GM23338 (cell line): Measurements from ENCODE around the gene CCDC187. TPM values are rescaled to one million over a fixed set of nuclear protein-coding genes. Genes with fewer than 3 reads are reported as not detected.
A peak's percentile ranks its signal among the peaks of the same experiment; 100 is the strongest.

Experiments used
- ATAC-seq: fragments of 200-7000 bp; cut with Tn5 transposase; 3 replicates; pipeline ENCODE4 v1.9.1; 2020
- DNase-seq: peaks from one replicate; pipeline ENCODE4 v3.0.0-alpha.2; 2015; ENCODE audit warnings: low spot score
- H2AFZ ChIP-seq: fragments of 200-600 bp; sonication (generic); 2 replicates; pipeline ENCODE4 v1.8.0; 2016; ENCODE audit warnings: antibody characterized with exemption, mild to moderate bottlenecking, moderate library complexity
- H3F3A ChIP-seq: fragments of 200-600 bp; sonication (generic); replicated peaks from 2 replicates; pipeline ENCODE4 v1.8.0; 2017; ENCODE audit warnings: antibody characterized with exemption, mixed run types, low read depth
- H3K27ac ChIP-seq: fragments of 200-600 bp; sonication (generic); 2 replicates; pipeline ENCODE4 v1.6.1; 2016; ENCODE audit warnings: low read depth
- H3K27me3 ChIP-seq: fragments of 200-600 bp; sonication (generic); 2 replicates; pipeline ENCODE4 v1.8.0; 2016; ENCODE audit warnings: mild to moderate bottlenecking, mixed run types, moderate library complexity; ENCODE audit not compliant: insufficient read depth
- H3K36me3 ChIP-seq: fragments of 200-600 bp; sonication (generic); 2 replicates; pipeline ENCODE4 v1.8.0; 2016; ENCODE audit warnings: mild to moderate bottlenecking; ENCODE audit not compliant: insufficient read depth
- H3K4me1 ChIP-seq: fragments of 200-600 bp; sonication (generic); 2 replicates; pipeline ENCODE4 v1.8.0; 2016; ENCODE audit warnings: mild to moderate bottlenecking, moderate library complexity; ENCODE audit not compliant: insufficient read depth
- H3K4me2 ChIP-seq: fragments of 200-600 bp; sonication (generic); 2 replicates; pipeline ENCODE4 v1.7.1; 2017; ENCODE audit warnings: mixed run types
- H3K4me3 ChIP-seq: fragments of 200-600 bp; sonication (generic); 2 replicates; pipeline ENCODE4 v1.6.1; 2016; ENCODE audit warnings: mixed run types
- H3K79me2 ChIP-seq: fragments of 200-600 bp; sonication (generic); replicated peaks from 2 replicates; pipeline ENCODE4 v1.8.0; 2017; ENCODE audit warnings: mild to moderate bottlenecking; ENCODE audit not compliant: insufficient read depth
- H3K9me2 ChIP-seq: fragments of 200-600 bp; sonication (generic); 2 replicates; pipeline ENCODE4 v1.8.0; 2017; ENCODE audit not compliant: insufficient read depth
- H4K20me1 ChIP-seq: fragments of 200-600 bp; sonication (generic); replicated peaks from 2 replicates; pipeline ENCODE4 v1.8.0; 2017; ENCODE audit warnings: mild to moderate bottlenecking; ENCODE audit not compliant: insufficient read depth
- H3K27ac Mint-ChIP-seq: 2 replicates; pipeline ENCODE4 v1.8.0; 2020; ENCODE audit warnings: inconsistent platforms, mild to moderate bottlenecking, moderate library complexity, mixed read lengths
- H3K27me3 Mint-ChIP-seq: 3 replicates; pipeline ENCODE4 v1.8.0; 2022; ENCODE audit warnings: low read depth, mild to moderate bottlenecking, moderate library complexity, mixed read lengths, inconsistent platforms; ENCODE audit not compliant: insufficient read depth, poor library complexity
- H3K36me3 Mint-ChIP-seq: 3 replicates; pipeline ENCODE4 v1.8.0; 2021; ENCODE audit warnings: low read depth, mild to moderate bottlenecking, inconsistent platforms, moderate library complexity, mixed read lengths
- H3K4me1 Mint-ChIP-seq: 3 replicates; pipeline ENCODE4 v1.8.0; 2020; ENCODE audit warnings: mild to moderate bottlenecking, inconsistent platforms, mixed read lengths
- H3K4me3 Mint-ChIP-seq: 3 replicates; pipeline ENCODE4 v1.8.0; 2021; ENCODE audit warnings: moderate library complexity, mild to moderate bottlenecking, inconsistent platforms, mixed read lengths
- H3K9me3 Mint-ChIP-seq: 3 replicates; pipeline ENCODE4 v1.8.0; 2020; ENCODE audit warnings: moderate library complexity, mild to moderate bottlenecking, inconsistent platforms, mixed read lengths
- POLR2AphosphoS5 ChIP-seq: IDR thresholded peaks from 2 replicates; pipeline ENCODE4 v1.6.1; 2016; ENCODE audit warnings: antibody characterized with exemption, low read depth
- STAT1 ChIP-seq: IDR thresholded peaks from one replicate; pipeline ENCODE4 v1.6.1; 2016; ENCODE audit warnings: antibody characterized with exemption; ENCODE audit not compliant: unreplicated experiment
- ZNF114 ChIP-seq: fragments of 250-450 bp; sonication (Bioruptor Pico); IDR thresholded peaks from 2 replicates; pipeline ENCODE4 v1.5.0; 2020; ENCODE audit warnings: mild to moderate bottlenecking, moderate library complexity
- ZNF331 ChIP-seq: fragments of 250-450 bp; sonication (Bioruptor Pico); IDR thresholded peaks from 2 replicates; pipeline ENCODE4 v1.5.0; 2020; ENCODE audit warnings: low read depth, mild to moderate bottlenecking, moderate library complexity
- polyA plus RNA-seq: library from polyadenylated mRNA; unstranded; fragments of >200 nt; fragmentation: Nextera tagmentation; extraction: Ambion mirVana; gene quantifications from 2 replicates; pipeline ENCODE4 v1.2.1, GENCODE V29; 2016
- total RNA-seq: library from RNA; depleted of rRNA; stranded (reverse); fragments of >200 nt; shearing (Covaris generic); gene quantifications from 2 replicates; pipeline ENCODE4 v1.2.3, GENCODE V29; 2014
- TF ChIP-seq, protein P1 (sequence below), 2 experiments: fragments of 200-600 bp in 1 of 2; sonication (generic) in 1 of 2; conservative IDR thresholded peaks; 2 replicates each; pipeline versions ENCODE4 v1.5.1 to v1.6.1; 2016 to 2017; ENCODE audit warnings: antibody characterized with exemption in 2 of 2, low read depth in 2 of 2, mild to moderate bottlenecking in 2 of 2, moderate library complexity in 1 of 2
- TF ChIP-seq, protein P2 (sequence below): IDR thresholded peaks from one replicate; pipeline ENCODE4 v1.6.1; 2018; ENCODE audit warnings: antibody characterized with exemption; ENCODE audit not compliant: unreplicated experiment

The CCDC187 gene
- total and polyA plus RNA-seq, 2 experiments from 2014 or later: 0.14 TPM; not detected in 1

DNA sequence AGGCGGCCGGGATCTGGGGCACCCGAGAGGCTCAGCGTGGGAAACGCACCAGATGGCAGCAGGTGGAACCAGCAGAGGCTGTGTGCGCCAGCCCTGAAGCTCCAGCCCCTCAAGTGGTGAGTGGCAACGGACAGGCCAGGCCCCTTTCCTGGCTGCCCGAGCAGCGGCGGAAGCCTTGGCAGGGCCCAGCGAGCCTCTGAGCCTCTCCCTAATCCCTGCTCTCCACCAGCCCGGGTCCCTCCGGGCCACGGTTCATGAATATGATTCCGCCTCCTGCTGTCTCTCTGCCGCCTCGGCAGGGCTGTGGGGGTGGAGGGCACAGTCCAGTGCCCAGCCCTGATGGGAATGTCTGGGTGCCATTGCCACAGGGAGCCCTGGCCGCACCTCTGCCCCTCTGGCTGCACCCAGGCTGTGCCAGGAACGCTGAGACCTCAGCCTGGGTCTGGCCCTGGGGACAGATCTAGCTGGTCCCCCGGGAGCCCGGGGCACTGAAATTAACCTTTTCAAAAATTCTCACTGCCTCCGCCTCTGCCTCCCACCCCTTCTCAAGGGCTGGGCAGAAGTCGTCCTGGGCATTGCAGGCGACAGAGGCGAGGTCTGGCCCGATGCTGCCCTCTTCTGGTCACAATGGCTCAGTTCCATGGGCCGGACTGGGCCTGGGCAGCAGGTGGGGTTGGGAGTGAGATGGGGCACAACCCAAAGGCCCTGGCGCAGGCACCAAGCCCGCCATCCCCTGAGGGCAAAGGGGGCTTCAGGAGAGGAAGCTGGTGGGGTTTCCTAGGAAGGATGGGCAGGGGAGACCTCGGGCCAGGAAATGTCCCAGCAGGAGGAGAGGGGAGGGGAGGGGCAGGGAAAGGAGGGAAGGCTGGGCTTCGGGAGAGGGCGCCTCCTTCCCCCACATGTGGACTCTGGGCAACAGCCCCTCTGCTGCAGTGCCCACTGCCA is 20.3 kb downstream of the CCDC187 start:
- peaks cover 4% of the 10 kb centered on the region; the same call in 1 of the 3 replicates for H3K4me1 Mint-ChIP-seq
- H3F3A ChIP-seq: no peaks in the 10 kb centered on the region
- H3K4me3 Mint-ChIP-seq: no peak overlapping the region
- H3K4me2 ChIP-seq: no peak overlapping the region
- H3K36me3 ChIP-seq: no peaks in the 10 kb centered on the region
- ATAC-seq: peak; percentile 97
- no peak for TF ChIP-seq STAT1
- TF ChIP-seq, protein P1, sequence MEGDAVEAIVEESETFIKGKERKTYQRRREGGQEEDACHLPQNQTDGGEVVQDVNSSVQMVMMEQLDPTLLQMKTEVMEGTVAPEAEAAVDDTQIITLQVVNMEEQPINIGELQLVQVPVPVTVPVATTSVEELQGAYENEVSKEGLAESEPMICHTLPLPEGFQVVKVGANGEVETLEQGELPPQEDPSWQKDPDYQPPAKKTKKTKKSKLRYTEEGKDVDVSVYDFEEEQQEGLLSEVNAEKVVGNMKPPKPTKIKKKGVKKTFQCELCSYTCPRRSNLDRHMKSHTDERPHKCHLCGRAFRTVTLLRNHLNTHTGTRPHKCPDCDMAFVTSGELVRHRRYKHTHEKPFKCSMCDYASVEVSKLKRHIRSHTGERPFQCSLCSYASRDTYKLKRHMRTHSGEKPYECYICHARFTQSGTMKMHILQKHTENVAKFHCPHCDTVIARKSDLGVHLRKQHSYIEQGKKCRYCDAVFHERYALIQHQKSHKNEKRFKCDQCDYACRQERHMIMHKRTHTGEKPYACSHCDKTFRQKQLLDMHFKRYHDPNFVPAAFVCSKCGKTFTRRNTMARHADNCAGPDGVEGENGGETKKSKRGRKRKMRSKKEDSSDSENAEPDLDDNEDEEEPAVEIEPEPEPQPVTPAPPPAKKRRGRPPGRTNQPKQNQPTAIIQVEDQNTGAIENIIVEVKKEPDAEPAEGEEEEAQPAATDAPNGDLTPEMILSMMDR (conservative IDR thresholded peaks at IDR 0.05; ENCODE audit: low read depth in 2 of 2): peak; percentile 85 to 96
- H3K27ac ChIP-seq: no peak overlapping the region
- H4K20me1 ChIP-seq: no peaks in the 10 kb centered on the region
- no peaks in the 10 kb centered on the region for H3K36me3 Mint-ChIP-seq
- peaks cover 3% of the 10 kb centered on the region; the same call in 1 of the 3 replicates for H3K9me3 Mint-ChIP-seq
- no peak overlapping the region for H3K4me3 ChIP-seq
- H3K79me2 ChIP-seq: no peaks in the 10 kb centered on the region
- H3K4me1 ChIP-seq: no peaks in the 10 kb centered on the region
- H2AFZ ChIP-seq: 0 out of 2 replicates have a peak overlapping the region, but pooled peaks have one; percentile 76
- H3K27me3 ChIP-seq: no peaks in the 10 kb centered on the region
- peak; percentile 87 for DNase-seq
- no peaks in the 10 kb centered on the region for H3K9me2 ChIP-seq
- H3K27me3 Mint-ChIP-seq: peaks cover 4% of the 10 kb centered on the region
- no peak overlapping the region for H3K27ac Mint-ChIP-seq

DNA sequence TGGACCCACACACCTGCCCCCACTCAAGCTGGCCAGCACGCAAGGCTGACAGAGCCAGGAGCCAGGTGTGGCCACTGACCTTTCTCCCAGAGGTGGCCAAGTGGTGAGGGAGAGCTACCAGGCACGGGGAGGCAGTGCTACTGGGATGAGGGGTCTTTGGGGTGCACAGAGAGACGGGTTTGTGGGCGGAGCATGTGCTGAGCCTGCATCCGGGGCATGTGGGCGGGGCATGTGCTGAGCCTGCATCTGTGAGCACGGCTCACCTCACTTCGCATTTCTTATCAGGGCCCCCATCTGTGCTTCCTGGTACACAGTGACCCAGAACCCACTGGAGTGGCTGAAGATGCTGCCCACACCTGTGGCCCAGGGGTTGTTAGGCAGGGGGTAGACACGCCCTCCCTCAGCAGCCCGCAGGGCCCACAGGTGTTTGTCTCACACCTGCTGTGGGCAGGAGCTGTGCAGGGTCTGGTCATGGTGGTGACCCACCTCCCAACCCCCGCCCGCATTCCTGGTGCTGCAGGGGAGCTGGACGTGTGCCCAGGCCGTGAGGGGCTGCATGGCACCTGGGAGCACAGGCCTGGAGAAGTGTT is 21.5 kb downstream of the CCDC187 start:
- Mint-ChIP-seq H3K27ac (no peak overlapping the region), H3K27me3 (peaks cover 4% of the 10 kb centered on the region), H3K36me3 (no peaks in the 10 kb centered on the region), H3K9me3 (peaks cover 3% of the 10 kb centered on the region; the same call in 1 of the 3 replicates), H3K4me1 (peaks cover 4% of the 10 kb centered on the region; the same call in 1 of the 3 replicates), H3K4me3 (no peak overlapping the region)
- H3K4me2 ChIP-seq: no peak overlapping the region
- no peaks in the 10 kb centered on the region for H3F3A ChIP-seq
- TF ChIP-seq, protein P2, sequence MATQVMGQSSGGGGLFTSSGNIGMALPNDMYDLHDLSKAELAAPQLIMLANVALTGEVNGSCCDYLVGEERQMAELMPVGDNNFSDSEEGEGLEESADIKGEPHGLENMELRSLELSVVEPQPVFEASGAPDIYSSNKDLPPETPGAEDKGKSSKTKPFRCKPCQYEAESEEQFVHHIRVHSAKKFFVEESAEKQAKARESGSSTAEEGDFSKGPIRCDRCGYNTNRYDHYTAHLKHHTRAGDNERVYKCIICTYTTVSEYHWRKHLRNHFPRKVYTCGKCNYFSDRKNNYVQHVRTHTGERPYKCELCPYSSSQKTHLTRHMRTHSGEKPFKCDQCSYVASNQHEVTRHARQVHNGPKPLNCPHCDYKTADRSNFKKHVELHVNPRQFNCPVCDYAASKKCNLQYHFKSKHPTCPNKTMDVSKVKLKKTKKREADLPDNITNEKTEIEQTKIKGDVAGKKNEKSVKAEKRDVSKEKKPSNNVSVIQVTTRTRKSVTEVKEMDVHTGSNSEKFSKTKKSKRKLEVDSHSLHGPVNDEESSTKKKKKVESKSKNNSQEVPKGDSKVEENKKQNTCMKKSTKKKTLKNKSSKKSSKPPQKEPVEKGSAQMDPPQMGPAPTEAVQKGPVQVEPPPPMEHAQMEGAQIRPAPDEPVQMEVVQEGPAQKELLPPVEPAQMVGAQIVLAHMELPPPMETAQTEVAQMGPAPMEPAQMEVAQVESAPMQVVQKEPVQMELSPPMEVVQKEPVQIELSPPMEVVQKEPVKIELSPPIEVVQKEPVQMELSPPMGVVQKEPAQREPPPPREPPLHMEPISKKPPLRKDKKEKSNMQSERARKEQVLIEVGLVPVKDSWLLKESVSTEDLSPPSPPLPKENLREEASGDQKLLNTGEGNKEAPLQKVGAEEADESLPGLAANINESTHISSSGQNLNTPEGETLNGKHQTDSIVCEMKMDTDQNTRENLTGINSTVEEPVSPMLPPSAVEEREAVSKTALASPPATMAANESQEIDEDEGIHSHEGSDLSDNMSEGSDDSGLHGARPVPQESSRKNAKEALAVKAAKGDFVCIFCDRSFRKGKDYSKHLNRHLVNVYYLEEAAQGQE: no peak
- TF ChIP-seq POLR2AphosphoS5 (no peak), ZNF114 (CRISPR knock-in tag) (no peak), ZNF331 (CRISPR knock-in tag) (no peak)
- H3K9me2 ChIP-seq: no peaks in the 10 kb centered on the region
- H3K27me3 ChIP-seq: no peaks in the 10 kb centered on the region
- no peaks in the 10 kb centered on the region for H3K4me1 ChIP-seq
- no peak overlapping the region for H2AFZ ChIP-seq
- DNase-seq (no peak), ATAC-seq (no peak)
- no peaks in the 10 kb centered on the region for H3K79me2 ChIP-seq
- H3K27ac ChIP-seq: no peak overlapping the region
- H3K4me3 ChIP-seq: no peak overlapping the region
- H3K36me3 ChIP-seq: no peaks in the 10 kb centered on the region
- no peaks in the 10 kb centered on the region for H4K20me1 ChIP-seq
